IMR-90 (cell line): ENCODE results near the gene PRKN. TPM values are rescaled to one million over a fixed set of nuclear protein-coding genes. Genes with fewer than 3 reads are reported as not detected.

ENCODE experiments used
- ATAC-seq: fragments of 200-7000 bp; cut with Tn5 transposase; 2 replicates; pipeline ENCODE4 v1.9.1; 2020; ENCODE audit warnings: low read depth, mild to moderate bottlenecking, moderate library complexity
- BruUV-seq: library from RNA; stranded (reverse); fragments of 400-500 nt; replicated peaks from 2 replicates; lab custom pipeline; 2021; lab: Mats Ljungman, UMichigan
- CTCF ChIA-PET: fragments of 300-600 bp; formaldehyde crosslinking; extraction: SDS; loops from one replicate; lab custom pipeline; 2021; ENCODE audit warnings: antibody characterized with exemption; lab: Yijun Ruan, JAX
- POLR2A ChIA-PET: fragments of 300-600 bp; sonication (Branson Sonifier 250); formaldehyde crosslinking; loops from one replicate; lab custom pipeline; 2022; ENCODE audit warnings: antibody characterized with exemption; ENCODE audit not compliant: unreplicated experiment; lab: Charles Lee
- DNase-seq: peaks from one replicate; pipeline ENCODE4 v3.0.0; 2013
- H2AFZ ChIP-seq: replicated peaks from 2 replicates; pipeline ENCODE3; 2013; ENCODE audit warnings: low read length, mild to moderate bottlenecking; ENCODE audit not compliant: poor library complexity
- H2AK5ac ChIP-seq: 2 replicates; pipeline ENCODE4 v1.6.1; 2013; ENCODE audit warnings: low read depth, low read length, inconsistent platforms
- H2AK9ac ChIP-seq: replicated peaks from 2 replicates; pipeline ENCODE3; 2013; ENCODE audit warnings: mild to moderate bottlenecking, low read depth, low read length, moderate library complexity; ENCODE audit not compliant: poor library complexity
- H2BK120ac ChIP-seq: 2 replicates; pipeline ENCODE4 v1.6.1; 2013; ENCODE audit warnings: low read depth, low read length, inconsistent platforms
- H2BK15ac ChIP-seq: 3 replicates; pipeline ENCODE4 v1.6.1; 2013; ENCODE audit warnings: low read depth, low read length, inconsistent platforms
- H2BK20ac ChIP-seq: 2 replicates; pipeline ENCODE4 v1.6.1; 2013; ENCODE audit warnings: low read depth, mild to moderate bottlenecking, inconsistent platforms, low read length, moderate library complexity
- H2BK5ac ChIP-seq: 2 replicates; pipeline ENCODE4 v1.6.1; 2013; ENCODE audit warnings: mild to moderate bottlenecking, low read depth, low read length, inconsistent platforms; ENCODE audit not compliant: poor library complexity, severe bottlenecking
- H3K14ac ChIP-seq: replicated peaks from 2 replicates; pipeline ENCODE4 v1.6.1; 2013; ENCODE audit warnings: low read depth, low read length, inconsistent platforms
- H3K18ac ChIP-seq: 2 replicates; pipeline ENCODE4 v1.6.1; 2013; ENCODE audit warnings: low read depth, low read length, control low read depth
- H3K23ac ChIP-seq: 2 replicates; pipeline ENCODE4 v1.6.1; 2013; ENCODE audit warnings: low read depth, low read length, inconsistent platforms
- H3K27ac ChIP-seq: 2 replicates; pipeline ENCODE4 v1.5.1; 2013; ENCODE audit warnings: mild to moderate bottlenecking, control low read depth, low read length; ENCODE audit not compliant: insufficient read depth
- H3K27me3 ChIP-seq: 2 replicates; pipeline ENCODE4 v1.6.1; 2013; ENCODE audit warnings: low read length; ENCODE audit not compliant: control insufficient read depth, insufficient read depth
- H3K36me3 ChIP-seq: 2 replicates; pipeline ENCODE4 v1.6.1; 2013; ENCODE audit warnings: low read length, mixed read lengths; ENCODE audit not compliant: control insufficient read depth, insufficient read depth
- H3K4ac ChIP-seq: 2 replicates; pipeline ENCODE4 v1.6.1; 2013; ENCODE audit warnings: low read depth, low read length, inconsistent platforms
- H3K4me1 ChIP-seq: 2 replicates; pipeline ENCODE4 v1.6.1; 2013; ENCODE audit warnings: low read length, mixed read lengths; ENCODE audit not compliant: control insufficient read depth, insufficient read depth
- H3K4me2 ChIP-seq: 2 replicates; pipeline ENCODE4 v1.6.1; 2013; ENCODE audit warnings: low read depth, mild to moderate bottlenecking, control low read depth, low read length, moderate library complexity
- H3K4me3 ChIP-seq: 2 replicates; pipeline ENCODE4 v1.5.1; 2013; ENCODE audit warnings: low read depth, mild to moderate bottlenecking, control low read depth, low read length, moderate library complexity; ENCODE audit not compliant: insufficient read depth
- H3K56ac ChIP-seq: 2 replicates; pipeline ENCODE4 v1.6.1; 2013; ENCODE audit warnings: low read length, inconsistent platforms; ENCODE audit not compliant: insufficient read depth; ENCODE audit errors: extremely low read depth
- H3K79me1 ChIP-seq, 2 experiments: 2 replicates each; pipeline ENCODE4 v1.6.1; 2013; ENCODE audit warnings: low read length in 2 of 2, inconsistent platforms in 1 of 2, low read depth in 1 of 2
- H3K9ac ChIP-seq: 2 replicates; pipeline ENCODE4 v1.6.1; 2013; ENCODE audit warnings: low read depth, low read length, control low read depth
- H3K9me1 ChIP-seq: 2 replicates; pipeline ENCODE4 v1.6.1; 2013; ENCODE audit warnings: low read length, inconsistent platforms; ENCODE audit not compliant: insufficient read depth
- H3K9me3 ChIP-seq: 2 replicates; pipeline ENCODE4 v1.6.1; 2013; ENCODE audit warnings: low read length; ENCODE audit not compliant: control insufficient read depth, insufficient read depth
- H4K20me1 ChIP-seq: 2 replicates; pipeline ENCODE4 v1.6.1; 2013; ENCODE audit warnings: low read length, inconsistent platforms; ENCODE audit not compliant: insufficient read depth
- H4K5ac ChIP-seq: 2 replicates; pipeline ENCODE4 v1.6.1; 2013; ENCODE audit warnings: mild to moderate bottlenecking, low read depth, low read length, control low read depth
- H4K8ac ChIP-seq, 2 experiments: 2 replicates each; pipeline ENCODE4 v1.6.1; 2013; ENCODE audit warnings: low read depth in 2 of 2, low read length in 2 of 2, control low read depth in 1 of 2, inconsistent platforms in 1 of 2
- H4K91ac ChIP-seq: 2 replicates; pipeline ENCODE4 v1.6.1; 2013; ENCODE audit warnings: low read depth, low read length, inconsistent platforms; ENCODE audit not compliant: insufficient read depth
- BHLHE40 ChIP-seq: fragments of 150-350 bp; IDR thresholded peaks from 2 replicates; pipeline ENCODE4 v1.6.1; 2016; ENCODE audit warnings: mild to moderate bottlenecking, low read depth, low read length
- CHD1 ChIP-seq: IDR thresholded peaks from 2 replicates; pipeline ENCODE4 v1.6.1; 2012; ENCODE audit warnings: low read depth, low read length, improper control_type of control experiment
- FOS ChIP-seq: fragments of 150-350 bp; IDR thresholded peaks from 2 replicates; pipeline ENCODE4 v1.6.1; 2016; ENCODE audit warnings: low read depth, low read length
- MAFK ChIP-seq: IDR thresholded peaks from 2 replicates; pipeline ENCODE4 v1.6.1; 2012; ENCODE audit warnings: low read depth, low read length, improper control_type of control experiment
- MAZ ChIP-seq: IDR thresholded peaks from 2 replicates; pipeline ENCODE4 v1.6.1; 2012; ENCODE audit warnings: low read depth, mild to moderate bottlenecking, low read length, improper control_type of control experiment, moderate library complexity, borderline replicate concordance
- NFE2L2 ChIP-seq: fragments of 150-350 bp; IDR thresholded peaks from 2 replicates; pipeline ENCODE4 v1.6.1; 2016; ENCODE audit warnings: low read depth, mild to moderate bottlenecking, low read length
- POLR2A ChIP-seq: IDR thresholded peaks from 2 replicates; pipeline ENCODE4 v1.6.1; 2012; ENCODE audit warnings: mild to moderate bottlenecking, low read depth, low read length
- RAD21 ChIP-seq: IDR thresholded peaks from 2 replicates; pipeline ENCODE4 v1.6.1; 2012; ENCODE audit warnings: low read length, improper control_type of control experiment
- RCOR1 ChIP-seq: IDR thresholded peaks from 2 replicates; pipeline ENCODE4 v1.6.1; 2012; ENCODE audit warnings: mild to moderate bottlenecking, low read length, improper control_type of control experiment; ENCODE audit not compliant: insufficient replicate concordance
- RFX5 ChIP-seq: IDR thresholded peaks from 2 replicates; pipeline ENCODE4 v1.8.0; 2012; ENCODE audit warnings: low read depth, mild to moderate bottlenecking, low read length, moderate library complexity
- SMC3 ChIP-seq: fragments of 150-350 bp; IDR thresholded peaks from 2 replicates; pipeline ENCODE4 v1.6.1; 2016; ENCODE audit warnings: low read depth, mild to moderate bottlenecking, antibody characterized with exemption, low read length, moderate library complexity
- WGBS, 2 experiments: methylation state at CpG; one replicate each; pipeline versions ENCODE4 v1.1.5 to v1.1.7; 2013; ENCODE audit warnings: missing lambda C conversion rate in 2 of 2; ENCODE audit not compliant: insufficient read length in 1 of 2; ENCODE audit errors: extremely low coverage in 2 of 2; 5-methylcytosine and 5-hydroxymethylcytosine counted together
- dilution Hi-C: fragments of 300-500 bp; cut with HindIII; formaldehyde crosslinking; loops from one replicate; pipeline ENCODE4 v1.14.3; 2018; ENCODE audit warnings: low sequenced_read_pairs; ENCODE audit not compliant: unreplicated experiment
- in situ Hi-C: fragments of 300-500 bp; cut with MboI; formaldehyde crosslinking; loops from 3 replicates; pipeline ENCODE4 v1.14.3; 2019; ENCODE audit warnings: low sequenced_read_pairs, inconsistent platforms, mixed read lengths
- intact Hi-C: fragments of 100-400 bp; cut with micrococcal nuclease; formaldehyde crosslinking; loops from 2 replicates; pipeline ENCODE4 v1.10.0; 2022
- polyA plus RNA-seq, 3 experiments: library from polyadenylated mRNA; depleted of rRNA; stranded (reverse); fragments of >200 nt; gene quantifications; 2 replicates each; pipeline ENCODE4 v1.2.3, GENCODE V29; 2012; ENCODE audit warnings: low replicate concordance in 1 of 3
- total RNA-seq: library from RNA; depleted of rRNA; stranded (reverse); fragments of >200 nt; gene quantifications from 2 replicates; pipeline ENCODE4 v1.2.3, GENCODE V29; 2012

PRKN gene
- total and polyA plus RNA-seq, 2 of the 4 experiments (the other 2 are of a cell fraction), result 0.15 to 0.18 TPM

GRCh38 chr6:162124710-162125435 is 602.7 kb downstream of the PRKN start:
- intact Hi-C loops (no loop called here), dilution Hi-C loops (no loop called here), in situ Hi-C loops (no loop called here)
- Histone ChIP-seq H3K4me1 (no peaks in the 10 kb centered on the region), H3K56ac (no peak overlapping the region), H3K18ac (no peak overlapping the region), H2BK120ac (no peak overlapping the region), H2AK5ac (no peak overlapping the region), H2AFZ (no peak overlapping the region), H2AK9ac (no peak overlapping the region), H3K4me2 (no peak overlapping the region), H2BK15ac (no peak overlapping the region), H4K91ac (no peak overlapping the region), H4K20me1 (no peaks in the 10 kb centered on the region), H3K9me1 (no peaks in the 10 kb centered on the region), H3K23ac (no peak overlapping the region), H3K27me3 (no peaks in the 10 kb centered on the region), H3K36me3 (no peaks in the 10 kb centered on the region), H3K27ac (no peak overlapping the region), H3K9ac (no peak overlapping the region), H3K4ac (no peak overlapping the region), H3K9me3 (peaks cover 18% of the 10 kb centered on the region), H2BK20ac (no peak overlapping the region), H3K4me3 (no peak overlapping the region), H4K8ac (no peak overlapping the region), H4K5ac (no peak overlapping the region), H2BK5ac (no peak overlapping the region), H3K14ac (no peak overlapping the region), H3K79me1 (no peaks in the 10 kb centered on the region)
- 60% methylated on average over 1 of the region's 15 CpGs; no CpG with 5 or more reads in 1 of the 2 experiments for WGBS, 2 experiments
- ChIA-PET CTCF (no interaction called here), POLR2A (no interaction called here)
- no TSS peak for BruUV-seq
- DNase-seq (no peak), ATAC-seq (no peak)
- TF ChIP-seq CHD1, result no peak
- no peak for TF ChIP-seq NFE2L2
- no peak for TF ChIP-seq RFX5
- no peak for TF ChIP-seq POLR2A
- TF ChIP-seq MAFK, result no peak
- TF ChIP-seq MAZ, result no peak
- no peak for TF ChIP-seq SMC3
- TF ChIP-seq RAD21, result no peak
- TF ChIP-seq RCOR1, result no peak
- no peak for TF ChIP-seq BHLHE40
- TF ChIP-seq FOS, result no peak
